K562 (cell line): Measurements from ENCODE around the gene CREB3L4. TPM values are rescaled to one million over a fixed set of nuclear protein-coding genes. Genes with fewer than 3 reads are reported as not detected.

ENCODE experiments used
- FOSL1 ChIP-seq: fragments of 200-800 bp; sonication (Bioruptor generic); conservative IDR thresholded peaks from 2 replicates; pipeline ENCODE4 v1.6.1; 2016; ENCODE audit warnings: missing genetic modification characterization, missing compliant biosample characterization
- GABPB1 ChIP-seq: sonication (generic); formaldehyde crosslinking; IDR thresholded peaks from 2 replicates; pipeline ENCODE4 v1.8.0; 2022; ENCODE audit warnings: mild to moderate bottlenecking, missing genetic modification reagents
- KDM5B ChIP-seq: fragments of 200-600 bp; sonication (generic); IDR thresholded peaks from 2 replicates; pipeline ENCODE4 v1.6.1; 2012; ENCODE audit warnings: low read depth, mild to moderate bottlenecking, moderate library complexity, low read length, control low read depth, inconsistent platforms; ENCODE audit not compliant: insufficient replicate concordance
- RBM25 ChIP-seq: fragments of 200-400 bp; formaldehyde crosslinking; IDR thresholded peaks from 2 replicates; pipeline ENCODE4 v1.6.1; 2018; ENCODE audit warnings: low read length, low read depth, moderate library complexity; ENCODE audit not compliant: severe bottlenecking
- RFX1 ChIP-seq: fragments of 450-650 bp; IDR thresholded peaks from 2 replicates; pipeline ENCODE4 v1.6.1; 2016; ENCODE audit warnings: mild to moderate bottlenecking, moderate library complexity
- RUNX1 ChIP-seq: sonication (generic); IDR thresholded peaks from 2 replicates; pipeline ENCODE4 v1.6.1; 2016; ENCODE audit warnings: antibody characterized with exemption, low read depth
- SIRT6 ChIP-seq: IDR thresholded peaks from one replicate; pipeline ENCODE4 v1.6.1; 2012; ENCODE audit warnings: low read depth, mild to moderate bottlenecking, control low read depth, inconsistent platforms, low read length, moderate library complexity
- YY1 ChIP-seq, 3 experiments: IDR thresholded peaks; 2 replicates each; pipeline ENCODE4 v1.6.1; 2011; ENCODE audit warnings: low read length in 2 of 3, mild to moderate bottlenecking in 2 of 3, moderate library complexity in 2 of 3, borderline replicate concordance in 1 of 3, control low read depth in 1 of 3, low read depth in 1 of 3; ENCODE audit not compliant: insufficient read depth in 3 of 3, insufficient replicate concordance in 2 of 3, control insufficient read depth in 1 of 3, insufficient read length in 1 of 3; ENCODE audit errors: extremely low read depth in 1 of 3
- ZFX ChIP-seq: sonication (generic); formaldehyde crosslinking; IDR thresholded peaks from 2 replicates; pipeline ENCODE4 v1.8.0; 2022; ENCODE audit warnings: mild to moderate bottlenecking, missing genetic modification reagents, moderate library complexity
- ZKSCAN3 ChIP-seq: fragments of 250-450 bp; sonication (Bioruptor Pico); IDR thresholded peaks from 2 replicates; pipeline ENCODE4 v1.4.0; 2020
- ZZZ3 ChIP-seq: fragments of 450-650 bp; IDR thresholded peaks from 2 replicates; pipeline ENCODE4 v1.6.1; 2016; ENCODE audit warnings: antibody characterized with exemption, mild to moderate bottlenecking, moderate library complexity
- polyA plus RNA-seq, 8 experiments: library from polyadenylated mRNA; depleted of rRNA in 4 of 8; stranded (reverse) in 5 of 8; unstranded in 3 of 8; fragments of >200 nt; fragmentation: Nextera tagmentation in 2 of 8; fragmentation: Illumina TruSeq in 1 of 8; extraction: Ambion mirVana in 2 of 8; extraction: Trizol in 1 of 8; gene quantifications; 2 replicates each; pipeline versions ENCODE4 v1.2.1 to v1.2.3, GENCODE V29; 2011 to 2014; ENCODE audit warnings: inconsistent platforms in 1 of 8, missing spikeins in 1 of 8
- total RNA-seq, 7 experiments: library from RNA; depleted of rRNA in 6 of 7; stranded (reverse); fragments of >200 nt in 6 of 7; fragmentation: Illumina TruSeq in 2 of 7; extraction: Trizol in 2 of 7; gene quantifications; 2 replicates each; pipeline versions ENCODE4 v1.2.1 to v1.2.3, GENCODE V29; 2011 to 2021; ENCODE audit warnings: low replicate concordance in 1 of 7
- TF ChIP-seq, protein P1 (sequence below), 3 experiments: fragments of 200-800 bp in 1 of 3; fragments of 250-450 bp in 1 of 3; fragments of 450-650 bp in 1 of 3; sonication (Bioruptor Pico) in 1 of 3; sonication (Bioruptor generic) in 1 of 3; formaldehyde crosslinking in 1 of 3; IDR thresholded peaks; 2 replicates each; pipeline versions ENCODE4 v1.6.1 to v1.8.0; 2016 to 2022; ENCODE audit warnings: mild to moderate bottlenecking in 2 of 3, missing genetic modification characterization in 2 of 3, missing compliant biosample characterization in 1 of 3, moderate library complexity in 1 of 3
- TF ChIP-seq, protein P2 (sequence below), 2 experiments: fragments of 450-650 bp; formaldehyde crosslinking in 1 of 2; IDR thresholded peaks; 2 replicates each; pipeline versions ENCODE4 v1.4.0 to v1.6.1; 2014 to 2020; ENCODE audit warnings: mild to moderate bottlenecking in 2 of 2, borderline replicate concordance in 1 of 2, low read depth in 1 of 2

Gene CREB3L4
- total and polyA plus RNA-seq, 9 of the 15 experiments (the other 6 are each of a cell fraction or from before 2014, with no cell fraction given): 9.9 to 18.6 (median 13.9) TPM

DNA sequence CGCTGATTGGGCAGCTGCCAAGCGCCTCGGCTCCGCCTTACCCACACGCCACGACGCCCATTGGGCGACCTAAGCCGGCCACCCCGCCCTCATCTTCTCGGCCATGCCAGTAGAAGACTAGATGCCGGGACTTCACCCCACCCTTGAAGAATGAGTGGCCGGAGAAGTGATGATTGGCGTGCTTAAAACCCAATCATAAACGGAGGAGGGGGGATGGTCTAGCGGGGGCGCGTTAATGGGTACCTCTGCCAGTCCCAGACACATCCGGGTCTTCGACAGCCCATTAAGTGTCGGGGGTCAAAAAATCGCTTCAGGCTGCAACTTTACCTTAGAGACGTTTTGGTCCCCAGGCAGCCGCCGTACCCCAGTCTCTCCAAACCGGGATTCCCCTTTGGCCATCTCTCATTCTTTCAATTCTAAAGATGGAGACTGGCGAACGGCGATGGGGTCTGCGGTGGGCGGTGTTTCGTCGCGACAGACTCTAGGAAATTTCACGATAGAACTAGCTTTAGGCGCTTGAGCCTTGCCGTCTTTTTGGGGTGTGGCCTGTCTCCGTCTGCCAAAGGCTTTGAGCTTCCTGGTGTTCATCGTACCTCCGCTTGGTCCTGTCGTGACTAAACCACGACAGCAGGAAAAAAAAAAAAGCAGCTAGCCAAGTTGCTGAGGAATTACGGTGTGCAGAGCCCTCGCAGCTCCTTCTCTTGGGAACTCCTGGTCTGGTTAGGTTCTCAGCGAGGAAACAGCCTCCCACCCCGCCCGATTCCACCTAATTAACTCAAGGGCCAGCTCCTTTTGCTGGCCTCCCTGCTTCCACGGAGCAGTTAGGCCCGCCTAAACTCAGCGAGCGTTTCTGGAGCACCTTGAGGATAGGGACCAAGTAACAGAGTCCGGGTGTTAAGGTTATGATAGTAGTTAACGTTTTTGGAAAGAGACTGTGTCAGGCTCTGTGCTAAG is 44.5 kb upstream of the CREB3L4 start, which contains the start of gene GATAD2B (continued):
- no peak for TF ChIP-seq SIRT6
- TF ChIP-seq, protein P1, sequence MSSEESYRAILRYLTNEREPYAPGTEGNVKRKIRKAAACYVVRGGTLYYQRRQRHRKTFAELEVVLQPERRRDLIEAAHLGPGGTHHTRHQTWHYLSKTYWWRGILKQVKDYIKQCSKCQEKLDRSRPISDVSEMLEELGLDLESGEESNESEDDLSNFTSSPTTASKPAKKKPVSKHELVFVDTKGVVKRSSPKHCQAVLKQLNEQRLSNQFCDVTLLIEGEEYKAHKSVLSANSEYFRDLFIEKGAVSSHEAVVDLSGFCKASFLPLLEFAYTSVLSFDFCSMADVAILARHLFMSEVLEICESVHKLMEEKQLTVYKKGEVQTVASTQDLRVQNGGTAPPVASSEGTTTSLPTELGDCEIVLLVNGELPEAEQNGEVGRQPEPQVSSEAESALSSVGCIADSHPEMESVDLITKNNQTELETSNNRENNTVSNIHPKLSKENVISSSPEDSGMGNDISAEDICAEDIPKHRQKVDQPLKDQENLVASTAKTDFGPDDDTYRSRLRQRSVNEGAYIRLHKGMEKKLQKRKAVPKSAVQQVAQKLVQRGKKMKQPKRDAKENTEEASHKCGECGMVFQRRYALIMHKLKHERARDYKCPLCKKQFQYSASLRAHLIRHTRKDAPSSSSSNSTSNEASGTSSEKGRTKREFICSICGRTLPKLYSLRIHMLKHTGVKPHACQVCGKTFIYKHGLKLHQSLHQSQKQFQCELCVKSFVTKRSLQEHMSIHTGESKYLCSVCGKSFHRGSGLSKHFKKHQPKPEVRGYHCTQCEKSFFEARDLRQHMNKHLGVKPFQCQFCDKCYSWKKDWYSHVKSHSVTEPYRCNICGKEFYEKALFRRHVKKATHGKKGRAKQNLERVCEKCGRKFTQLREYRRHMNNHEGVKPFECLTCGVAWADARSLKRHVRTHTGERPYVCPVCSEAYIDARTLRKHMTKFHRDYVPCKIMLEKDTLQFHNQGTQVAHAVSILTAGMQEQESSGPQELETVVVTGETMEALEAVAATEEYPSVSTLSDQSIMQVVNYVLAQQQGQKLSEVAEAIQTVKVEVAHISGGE (CRISPR knock-in tag; IDR thresholded peaks at IDR 0.05): peak in 1 of 3 experiments; percentile 53; a peak in 1 of 6 replicates
- TF ChIP-seq ZFX (CRISPR knock-in tag): peak; percentile 62
- TF ChIP-seq ZZZ3: 0 out of 2 replicates have a peak, but pooled peaks have one; percentile 20
- TF ChIP-seq RBM25: peak; percentile 89
- no peak for TF ChIP-seq RFX1
- TF ChIP-seq KDM5B: peak; percentile 4
- TF ChIP-seq ZKSCAN3 (CRISPR knock-in tag): no peak
- no peak for TF ChIP-seq RUNX1
- TF ChIP-seq YY1 (IDR thresholded peaks at IDR 0.05; ENCODE audit: borderline replicate concordance in 1 of 3, control insufficient read depth in 1 of 3, extremely low read depth in 1 of 3, insufficient read depth in 3 of 3, insufficient read length in 1 of 3, insufficient replicate concordance in 2 of 3, low read depth in 1 of 3, low read length in 2 of 3): peak in 2 of 3 experiments; percentile 38 to 44
- no peak for TF ChIP-seq GABPB1 (CRISPR knock-in tag)
- TF ChIP-seq FOSL1 (tag): no peak; the same call in 1 of the 2 replicates
- TF ChIP-seq, protein P2, sequence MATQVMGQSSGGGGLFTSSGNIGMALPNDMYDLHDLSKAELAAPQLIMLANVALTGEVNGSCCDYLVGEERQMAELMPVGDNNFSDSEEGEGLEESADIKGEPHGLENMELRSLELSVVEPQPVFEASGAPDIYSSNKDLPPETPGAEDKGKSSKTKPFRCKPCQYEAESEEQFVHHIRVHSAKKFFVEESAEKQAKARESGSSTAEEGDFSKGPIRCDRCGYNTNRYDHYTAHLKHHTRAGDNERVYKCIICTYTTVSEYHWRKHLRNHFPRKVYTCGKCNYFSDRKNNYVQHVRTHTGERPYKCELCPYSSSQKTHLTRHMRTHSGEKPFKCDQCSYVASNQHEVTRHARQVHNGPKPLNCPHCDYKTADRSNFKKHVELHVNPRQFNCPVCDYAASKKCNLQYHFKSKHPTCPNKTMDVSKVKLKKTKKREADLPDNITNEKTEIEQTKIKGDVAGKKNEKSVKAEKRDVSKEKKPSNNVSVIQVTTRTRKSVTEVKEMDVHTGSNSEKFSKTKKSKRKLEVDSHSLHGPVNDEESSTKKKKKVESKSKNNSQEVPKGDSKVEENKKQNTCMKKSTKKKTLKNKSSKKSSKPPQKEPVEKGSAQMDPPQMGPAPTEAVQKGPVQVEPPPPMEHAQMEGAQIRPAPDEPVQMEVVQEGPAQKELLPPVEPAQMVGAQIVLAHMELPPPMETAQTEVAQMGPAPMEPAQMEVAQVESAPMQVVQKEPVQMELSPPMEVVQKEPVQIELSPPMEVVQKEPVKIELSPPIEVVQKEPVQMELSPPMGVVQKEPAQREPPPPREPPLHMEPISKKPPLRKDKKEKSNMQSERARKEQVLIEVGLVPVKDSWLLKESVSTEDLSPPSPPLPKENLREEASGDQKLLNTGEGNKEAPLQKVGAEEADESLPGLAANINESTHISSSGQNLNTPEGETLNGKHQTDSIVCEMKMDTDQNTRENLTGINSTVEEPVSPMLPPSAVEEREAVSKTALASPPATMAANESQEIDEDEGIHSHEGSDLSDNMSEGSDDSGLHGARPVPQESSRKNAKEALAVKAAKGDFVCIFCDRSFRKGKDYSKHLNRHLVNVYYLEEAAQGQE (IDR thresholded peaks at IDR 0.05; ENCODE audit: borderline replicate concordance): peak; percentile 39; the same call in 1 of the 2 replicates
- TF ChIP-seq, protein P2 (CRISPR knock-in tag; IDR thresholded peaks at IDR 0.05; ENCODE audit: low read depth): no peak
